Karpas-422 (cell line): Measurements from ENCODE around the gene MXD4. TPM values are rescaled to one million over a fixed set of nuclear protein-coding genes. Genes with fewer than 3 reads are reported as not detected.

Experiments
- DNase-seq: peaks from one replicate; pipeline ENCODE4 v3.0.0-alpha.2; 2015
- H2AFZ ChIP-seq: fragments of 200-600 bp; sonication (generic); 2 replicates; pipeline ENCODE4 v1.6.1; 2014; ENCODE audit warnings: antibody characterized with exemption, low read length, mixed read lengths
- H3K27ac ChIP-seq: fragments of 200-600 bp; sonication (generic); 2 replicates; pipeline ENCODE4 v1.5.1; 2014; ENCODE audit warnings: mild to moderate bottlenecking, low read length, moderate library complexity
- H3K27me3 ChIP-seq: fragments of 200-600 bp; sonication (generic); 2 replicates; pipeline ENCODE4 v1.6.1; 2014; ENCODE audit warnings: low read length, mixed read lengths
- H3K36me3 ChIP-seq: fragments of 200-600 bp; sonication (generic); 2 replicates; pipeline ENCODE4 v1.6.1; 2014; ENCODE audit warnings: low read length, mixed read lengths; ENCODE audit not compliant: insufficient read depth
- H3K4me1 ChIP-seq: fragments of 200-600 bp; sonication (generic); 2 replicates; pipeline ENCODE4 v1.6.1; 2014; ENCODE audit warnings: mild to moderate bottlenecking, low read length, mixed read lengths
- H3K4me2 ChIP-seq: fragments of 200-600 bp; sonication (generic); 2 replicates; pipeline ENCODE4 v1.6.1; 2014; ENCODE audit warnings: low read length, low read depth, mild to moderate bottlenecking; ENCODE audit not compliant: poor library complexity, severe bottlenecking
- H3K4me3 ChIP-seq: fragments of 200-600 bp; sonication (generic); 2 replicates; pipeline ENCODE4 v1.5.1; 2014; ENCODE audit warnings: mild to moderate bottlenecking, antibody characterized with exemption, low read length, mixed read lengths
- H3K79me2 ChIP-seq: fragments of 200-600 bp; sonication (generic); 2 replicates; pipeline ENCODE4 v1.6.1; 2014; ENCODE audit warnings: mild to moderate bottlenecking, low read length, mixed read lengths
- H3K9ac ChIP-seq: fragments of 200-600 bp; sonication (generic); 2 replicates; pipeline ENCODE4 v1.6.0; 2014; ENCODE audit warnings: low read length
- H3K9me2 ChIP-seq: fragments of 200-600 bp; sonication (generic), shearing (Covaris generic); replicated peaks from 2 replicates; pipeline ENCODE4 v1.6.0; 2014; ENCODE audit warnings: mild to moderate bottlenecking, low read length, moderate library complexity; ENCODE audit not compliant: insufficient read depth
- H3K9me3 ChIP-seq: fragments of 300-700, 200-600 bp; sonication (generic); 2 replicates; pipeline ENCODE4 v1.6.1; 2014; ENCODE audit warnings: low read length, mixed read lengths
- H4K20me1 ChIP-seq: fragments of 200-600 bp; sonication (generic); 2 replicates; pipeline ENCODE4 v1.6.1; 2014; ENCODE audit warnings: mild to moderate bottlenecking, antibody characterized with exemption, low read length, low read depth; ENCODE audit not compliant: insufficient read depth
- total RNA-seq: library from RNA; depleted of rRNA; stranded (reverse); fragments of >200 nt; shearing (Covaris generic); gene quantifications from 2 replicates; pipeline ENCODE4 v1.2.3, GENCODE V29; 2014; ENCODE audit warnings: low replicate concordance

Gene MXD4
- total RNA-seq, 1 experiment from 2014 or later = 33.2 TPM

GRCh38 chr4:2270341-2271165 is 8.6 kb upstream of the MXD4 start:
- Histone ChIP-seq H3K9me3 (no peaks in the 10 kb centered on the region), H3K9ac (no peak overlapping the region), H3K36me3 (no peaks in the 10 kb centered on the region), H3K4me3 (no peak overlapping the region), H3K27me3 (no peaks in the 10 kb centered on the region), H3K79me2 (no peaks in the 10 kb centered on the region), H3K4me1 (no peaks in the 10 kb centered on the region), H3K4me2 (no peak overlapping the region), H3K9me2 (no peaks in the 10 kb centered on the region), H4K20me1 (no peaks in the 10 kb centered on the region), H2AFZ (no peak overlapping the region), H3K27ac (no peak overlapping the region)
- DNase-seq = no peak

GRCh38 chr4:2269618-2270163 is 7.8 kb upstream of the MXD4 start:
- no peak overlapping the region for H3K4me3 ChIP-seq
- no peak for DNase-seq
- H3K79me2 ChIP-seq = no peaks in the 10 kb centered on the region
- no peaks in the 10 kb centered on the region for H4K20me1 ChIP-seq
- H2AFZ ChIP-seq = no peak overlapping the region
- H3K9me2 ChIP-seq = no peaks in the 10 kb centered on the region
- no peaks in the 10 kb centered on the region; the same call in 1 of the 2 replicates for H3K4me1 ChIP-seq
- no peaks in the 10 kb centered on the region for H3K9me3 ChIP-seq
- no peak overlapping the region for H3K9ac ChIP-seq
- H3K36me3 ChIP-seq = no peaks in the 10 kb centered on the region
- no peaks in the 10 kb centered on the region for H3K27me3 ChIP-seq
- no peak overlapping the region for H3K27ac ChIP-seq
- no peak overlapping the region for H3K4me2 ChIP-seq

GRCh38 chr4:2269206-2269531 is 7.3 kb upstream of the MXD4 start:
- Histone ChIP-seq H3K9me3 (no peaks in the 10 kb centered on the region), H2AFZ (no peak overlapping the region), H3K27me3 (no peaks in the 10 kb centered on the region), H3K4me1 (peaks cover 5% of the 10 kb centered on the region), H4K20me1 (no peaks in the 10 kb centered on the region), H3K36me3 (no peaks in the 10 kb centered on the region), H3K4me3 (no peak overlapping the region), H3K79me2 (no peaks in the 10 kb centered on the region), H3K9me2 (no peaks in the 10 kb centered on the region), H3K9ac (no peak overlapping the region), H3K4me2 (no peak overlapping the region), H3K27ac (no peak overlapping the region)
- DNase-seq = no peak

- Histone ChIP-seq H3K4me3 (no peak overlapping the region), H3K9ac (no peak overlapping the region), H3K9me3 (no peaks in the 10 kb centered on the region), H4K20me1 (no peaks in the 10 kb centered on the region), H3K79me2 (no peaks in the 10 kb centered on the region), H3K9me2 (no peaks in the 10 kb centered on the region), H3K4me2 (no peak overlapping the region), H3K27me3 (no peaks in the 10 kb centered on the region), H3K27ac (no peak overlapping the region), H3K4me1 (peaks cover 11% of the 10 kb centered on the region), H2AFZ (no peak overlapping the region), H3K36me3 (no peaks in the 10 kb centered on the region)
- no peak for DNase-seq
These were observed 6.7 kb upstream of the MXD4 start for GRCh38 chr4:2268357-2269205.

- H3K4me2 ChIP-seq = no peak overlapping the region
- no peaks in the 10 kb centered on the region for H4K20me1 ChIP-seq
- H2AFZ ChIP-seq = no peak overlapping the region
These were observed 5.9 kb upstream of the MXD4 start for GRCh38 chr4:2267841-2268240.

GRCh38 chr4:2267320-2267811 is 5.5 kb upstream of the MXD4 start:
- H3K9ac ChIP-seq = no peak overlapping the region
- H3K9me2 ChIP-seq = no peaks in the 10 kb centered on the region
- no peaks in the 10 kb centered on the region for H3K79me2 ChIP-seq
- H4K20me1 ChIP-seq = no peaks in the 10 kb centered on the region
- H3K9me3 ChIP-seq = no peaks in the 10 kb centered on the region
- no peak overlapping the region for H3K4me3 ChIP-seq
- H2AFZ ChIP-seq = no peak overlapping the region
- no peaks in the 10 kb centered on the region for H3K27me3 ChIP-seq
- H3K27ac ChIP-seq = no peak overlapping the region
- H3K4me1 ChIP-seq = peaks cover 23% of the 10 kb centered on the region
- no peaks in the 10 kb centered on the region for H3K36me3 ChIP-seq
- H3K4me2 ChIP-seq = no peak overlapping the region
- no peak for DNase-seq

More at GRCh38 chr4:2267841-2268240, 5.9 kb upstream of the MXD4 start:
- Histone ChIP-seq H3K27ac (no peak overlapping the region), H3K4me3 (no peak overlapping the region), H3K9me3 (no peaks in the 10 kb centered on the region), H3K27me3 (no peaks in the 10 kb centered on the region), H3K9me2 (no peaks in the 10 kb centered on the region), H3K36me3 (no peaks in the 10 kb centered on the region), H3K4me1 (peaks cover 18% of the 10 kb centered on the region), H3K9ac (no peak overlapping the region), H3K79me2 (no peaks in the 10 kb centered on the region)
- DNase-seq = no peak

GRCh38 chr4:2266821-2267220 is 4.9 kb upstream of the MXD4 start:
- H3K4me3 ChIP-seq = no peak overlapping the region
- no peak overlapping the region for H3K27ac ChIP-seq
- no peak for DNase-seq
- H2AFZ ChIP-seq = no peak overlapping the region
- H3K27me3 ChIP-seq = no peaks in the 10 kb centered on the region
- no peak overlapping the region for H3K9ac ChIP-seq
- no peaks in the 10 kb centered on the region for H4K20me1 ChIP-seq
- H3K4me1 ChIP-seq = peaks cover 23% of the 10 kb centered on the region
- H3K9me2 ChIP-seq = no peaks in the 10 kb centered on the region
- H3K9me3 ChIP-seq = no peaks in the 10 kb centered on the region
- H3K4me2 ChIP-seq = no peak overlapping the region
- H3K36me3 ChIP-seq = no peaks in the 10 kb centered on the region
- no peaks in the 10 kb centered on the region for H3K79me2 ChIP-seq

GRCh38 chr4:2266181-2266580 is 4.3 kb upstream of the MXD4 start:
- no peaks in the 10 kb centered on the region for H3K9me2 ChIP-seq
- no peaks in the 10 kb centered on the region for H3K36me3 ChIP-seq
- H3K9ac ChIP-seq = no peak overlapping the region
- no peaks in the 10 kb centered on the region; the same call in 1 of the 2 replicates for H4K20me1 ChIP-seq
- H2AFZ ChIP-seq = no peak overlapping the region
- H3K4me1 ChIP-seq = peaks cover 23% of the 10 kb centered on the region
- no peak overlapping the region for H3K4me2 ChIP-seq
- H3K27me3 ChIP-seq = no peaks in the 10 kb centered on the region
- no peak overlapping the region for H3K4me3 ChIP-seq
- no peak for DNase-seq
- no peaks in the 10 kb centered on the region for H3K9me3 ChIP-seq
- no peak overlapping the region for H3K27ac ChIP-seq
- H3K79me2 ChIP-seq = peaks cover 1% of the 10 kb centered on the region
